ENCODE data around the gene USP53. TPM values are rescaled to one million over a fixed set of nuclear protein-coding genes. Genes with fewer than 3 reads are reported as not detected.

Gene USP53
- total RNA-seq, 3 donors from 2014 or later (not counting 1 experiment from before 2014, with no cell fraction given): 8.9 to 10.5 (median 9.3) TPM

DNA sequence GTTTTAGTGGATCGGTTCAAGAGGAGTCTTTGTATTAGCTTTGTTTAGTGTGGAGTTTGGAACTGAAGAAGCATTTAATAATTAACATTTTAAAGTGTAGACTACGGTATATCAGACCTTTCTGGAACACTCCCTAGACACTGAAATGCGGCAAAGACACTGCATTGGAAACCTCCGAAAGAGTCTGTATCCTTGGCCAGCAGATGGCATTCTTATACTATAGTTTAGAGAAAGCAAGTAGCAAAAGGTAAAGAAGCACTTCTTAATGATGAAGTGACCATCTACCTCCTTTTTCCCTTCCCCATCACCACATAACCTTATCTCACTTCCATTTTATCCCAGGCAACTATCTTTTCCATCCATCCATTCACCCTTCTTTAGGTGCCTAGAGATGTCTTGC is 101.8 kb downstream of the USP53 start:
- H3K4me1 ChIP-seq (ENCODE audit: control insufficient read depth, insufficient read depth, low read length): no peaks in the 10 kb centered on the region
- no peak overlapping the region for H3K4me3 ChIP-seq (ENCODE audit: low read length)
- no peak for ATAC-seq
- peaks cover 3% of the 10 kb centered on the region for H3K27me3 ChIP-seq (ENCODE audit: control insufficient read depth, insufficient read depth, low read length)
- peaks cover 23 to 32% of the 10 kb centered on the region in 2 donors for H3K27me3 Mint-ChIP-seq (ENCODE audit: low read depth in 2 of 2)
- H3K27ac Mint-ChIP-seq: no peak overlapping the region
- H3K9me3 Mint-ChIP-seq: no peaks in the 10 kb centered on the region
- TF ChIP-seq, protein P1, sequence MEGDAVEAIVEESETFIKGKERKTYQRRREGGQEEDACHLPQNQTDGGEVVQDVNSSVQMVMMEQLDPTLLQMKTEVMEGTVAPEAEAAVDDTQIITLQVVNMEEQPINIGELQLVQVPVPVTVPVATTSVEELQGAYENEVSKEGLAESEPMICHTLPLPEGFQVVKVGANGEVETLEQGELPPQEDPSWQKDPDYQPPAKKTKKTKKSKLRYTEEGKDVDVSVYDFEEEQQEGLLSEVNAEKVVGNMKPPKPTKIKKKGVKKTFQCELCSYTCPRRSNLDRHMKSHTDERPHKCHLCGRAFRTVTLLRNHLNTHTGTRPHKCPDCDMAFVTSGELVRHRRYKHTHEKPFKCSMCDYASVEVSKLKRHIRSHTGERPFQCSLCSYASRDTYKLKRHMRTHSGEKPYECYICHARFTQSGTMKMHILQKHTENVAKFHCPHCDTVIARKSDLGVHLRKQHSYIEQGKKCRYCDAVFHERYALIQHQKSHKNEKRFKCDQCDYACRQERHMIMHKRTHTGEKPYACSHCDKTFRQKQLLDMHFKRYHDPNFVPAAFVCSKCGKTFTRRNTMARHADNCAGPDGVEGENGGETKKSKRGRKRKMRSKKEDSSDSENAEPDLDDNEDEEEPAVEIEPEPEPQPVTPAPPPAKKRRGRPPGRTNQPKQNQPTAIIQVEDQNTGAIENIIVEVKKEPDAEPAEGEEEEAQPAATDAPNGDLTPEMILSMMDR (IDR thresholded peaks at IDR 0.05): no peak
- no peaks in the 10 kb centered on the region for H3K4me1 Mint-ChIP-seq
- H3K4me3 Mint-ChIP-seq: no peak overlapping the region
- H3K27ac ChIP-seq (ENCODE audit: low read length): no peak overlapping the region
- H3K36me3 Mint-ChIP-seq: no peaks in the 10 kb centered on the region
- no peaks in the 10 kb centered on the region for H3K9me3 ChIP-seq (ENCODE audit: control insufficient read depth, insufficient read depth, low read length)
- DNase-seq: peak in 1 of 2 donors; percentile 70
- intact Hi-C loops (cut with micrococcal nuclease): no loop called here
- 19% methylated on average over 2 of the region's 4 CpGs for WGBS (ENCODE audit: insufficient coverage)
- H3K36me3 ChIP-seq (ENCODE audit: control insufficient read depth, insufficient read depth, low read length): no peaks in the 10 kb centered on the region

DNA sequence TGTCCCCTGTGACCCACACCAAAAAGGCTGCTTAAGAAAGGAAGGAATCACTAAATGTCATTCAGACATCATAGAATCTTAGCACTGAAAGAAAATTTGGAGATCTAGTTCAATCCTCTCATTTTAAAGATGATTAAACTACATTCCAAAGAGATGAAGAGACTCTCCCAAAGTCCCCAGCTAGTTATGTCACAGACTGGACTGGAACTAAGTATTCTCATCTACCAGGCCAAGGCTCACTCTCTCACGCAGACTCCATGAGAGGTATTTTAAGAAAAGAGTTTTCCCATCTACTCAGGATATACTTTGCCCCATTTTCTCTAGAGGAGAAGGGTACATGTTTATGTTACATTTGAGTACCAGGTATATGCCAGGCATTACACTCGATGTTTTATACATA is 102.5 kb downstream of the USP53 start:
- no peaks in the 10 kb centered on the region for H3K4me1 Mint-ChIP-seq
- H3K4me3 ChIP-seq (ENCODE audit: low read length): no peak overlapping the region
- no CpG with 5 or more reads among the region's 2 CpGs for WGBS (ENCODE audit: insufficient coverage)
- no peak overlapping the region for H3K27ac ChIP-seq (ENCODE audit: low read length)
- intact Hi-C loops (cut with micrococcal nuclease): no loop called here
- H3K4me1 ChIP-seq (ENCODE audit: control insufficient read depth, insufficient read depth, low read length): no peaks in the 10 kb centered on the region
- no peak for ATAC-seq
- no peaks in the 10 kb centered on the region for H3K9me3 ChIP-seq (ENCODE audit: control insufficient read depth, insufficient read depth, low read length)
- H3K36me3 ChIP-seq (ENCODE audit: control insufficient read depth, insufficient read depth, low read length): no peaks in the 10 kb centered on the region
- DNase-seq: no peak
- TF ChIP-seq, protein P1 (IDR thresholded peaks at IDR 0.05): no peak
- H3K27me3 Mint-ChIP-seq (ENCODE audit: low read depth in 2 of 2): peaks cover 20 to 35% of the 10 kb centered on the region in 2 donors
- no peak overlapping the region for H3K4me3 Mint-ChIP-seq
- H3K9me3 Mint-ChIP-seq: no peaks in the 10 kb centered on the region
- no peak overlapping the region for H3K27ac Mint-ChIP-seq
- peaks cover 3% of the 10 kb centered on the region for H3K27me3 ChIP-seq (ENCODE audit: control insufficient read depth, insufficient read depth, low read length)
- H3K36me3 Mint-ChIP-seq: no peaks in the 10 kb centered on the region

DNA sequence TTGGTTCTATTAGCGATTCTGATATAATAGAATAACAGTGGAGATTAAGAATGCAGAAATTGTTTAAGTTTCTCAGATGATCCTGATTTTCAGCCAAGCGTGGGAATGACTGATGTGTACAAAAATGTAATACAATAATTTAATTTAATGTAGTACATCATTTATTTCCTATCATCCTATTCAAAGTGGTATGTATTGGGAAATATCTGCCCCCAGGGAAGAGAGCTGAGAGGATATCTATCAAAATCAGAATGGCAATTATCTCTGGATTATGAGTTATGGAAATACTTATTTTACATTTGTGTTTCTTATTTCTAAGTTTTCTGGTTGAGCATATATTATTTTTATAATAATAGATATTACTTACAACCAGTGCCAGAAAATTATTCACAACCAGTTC is 105.5 kb downstream of the USP53 start:
- Histone ChIP-seq H3K9me3 (ENCODE audit: control insufficient read depth, insufficient read depth, low read length) (no peaks in the 10 kb centered on the region), H3K36me3 (ENCODE audit: control insufficient read depth, insufficient read depth, low read length) (no peaks in the 10 kb centered on the region), H3K4me3 (ENCODE audit: low read length) (no peak overlapping the region), H3K4me1 (ENCODE audit: control insufficient read depth, insufficient read depth, low read length) (no peaks in the 10 kb centered on the region), H3K27ac (ENCODE audit: low read length) (no peak overlapping the region), H3K27me3 (ENCODE audit: control insufficient read depth, insufficient read depth, low read length) (peaks cover 3% of the 10 kb centered on the region)
- no peak overlapping the region for H3K27ac Mint-ChIP-seq
- H3K27me3 Mint-ChIP-seq (ENCODE audit: low read depth in 2 of 2): peaks cover 18 to 40% of the 10 kb centered on the region in 2 donors
- no peak for ATAC-seq
- TF ChIP-seq, protein P1 (IDR thresholded peaks at IDR 0.05): no peak
- no peak overlapping the region for H3K4me3 Mint-ChIP-seq
- intact Hi-C loops (cut with micrococcal nuclease): no loop called here
- no peaks in the 10 kb centered on the region for H3K9me3 Mint-ChIP-seq
- DNase-seq: no peak
- WGBS (ENCODE audit: insufficient coverage): 85% methylated on average over 1 of the region's 2 CpGs
- no peaks in the 10 kb centered on the region for H3K36me3 Mint-ChIP-seq
- no peaks in the 10 kb centered on the region for H3K4me1 Mint-ChIP-seq

DNA sequence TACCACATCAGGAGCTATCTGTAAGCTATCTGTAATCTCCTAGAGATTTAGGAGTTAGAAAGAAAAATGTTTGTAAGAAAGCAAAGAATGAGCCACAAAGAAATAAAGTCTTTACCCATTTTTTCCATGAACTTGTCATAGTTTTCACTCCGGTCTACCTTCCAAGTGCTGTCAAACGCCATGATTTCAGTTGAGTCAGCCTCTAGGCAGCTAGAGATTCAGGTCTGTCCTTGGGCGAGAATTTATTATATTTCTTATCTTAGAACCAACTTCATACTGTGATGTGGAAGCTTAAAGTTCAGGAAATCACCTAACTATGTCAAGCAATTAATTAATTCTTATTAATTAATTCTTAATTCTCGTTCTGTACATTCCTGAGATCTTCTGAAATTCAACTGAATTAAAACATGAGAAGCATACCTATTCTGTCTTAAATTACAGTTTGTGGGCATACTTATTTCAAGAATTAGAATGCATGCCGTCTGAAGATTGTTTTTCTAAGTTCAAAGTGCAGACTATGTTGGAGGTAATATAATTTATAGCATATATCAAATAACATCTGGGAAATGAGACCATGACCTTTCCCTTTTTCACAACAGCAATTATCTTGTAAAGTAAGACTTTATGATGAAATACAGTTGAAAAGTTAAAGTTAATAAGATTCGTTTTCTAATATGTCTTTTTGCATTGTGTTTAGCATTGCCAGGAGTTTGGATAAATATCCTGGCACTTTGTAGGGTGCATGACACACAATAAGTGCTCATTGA is 109.6 kb downstream of the USP53 start, which contains the start of gene FABP2:
TSS of gene FABP2 (minus strand) at position 218 of the 767 bp plus-strand sequence. CDS start at position 182, 36 bp downstream.
- intact Hi-C loops (cut with micrococcal nuclease): no loop called here
- H3K9me3 ChIP-seq (ENCODE audit: control insufficient read depth, insufficient read depth, low read length): no peaks in the 10 kb centered on the region
- Mint-ChIP-seq H3K36me3 (no peaks in the 10 kb centered on the region), H3K4me3 (no peak within 1 kb of the TSS), H3K4me1 (no peaks in the 10 kb centered on the region), H3K9me3 (no peaks in the 10 kb centered on the region), H3K27ac (no peak within 1 kb of the TSS), H3K27me3 (ENCODE audit: low read depth in 2 of 2) (peaks cover 8 to 20% of the 10 kb centered on the region in 2 donors)
- no peak for DNase-seq
- no peaks in the 10 kb centered on the region for H3K36me3 ChIP-seq (ENCODE audit: control insufficient read depth, insufficient read depth, low read length)
- H3K4me3 ChIP-seq (ENCODE audit: low read length): no peak within 1 kb of the TSS
- ATAC-seq: no peak
- no peaks in the 10 kb centered on the region for H3K4me1 ChIP-seq (ENCODE audit: control insufficient read depth, insufficient read depth, low read length)
- 87% methylated on average over 5 of the region's 6 CpGs for WGBS (ENCODE audit: insufficient coverage)
- TF ChIP-seq, protein P1 (IDR thresholded peaks at IDR 0.05): no peak
- H3K27me3 ChIP-seq (ENCODE audit: control insufficient read depth, insufficient read depth, low read length): peaks cover 3% of the 10 kb centered on the region
- no peak within 1 kb of the TSS for H3K27ac ChIP-seq (ENCODE audit: low read length)
